Measurements from ENCODE around the gene HSD17B1. TPM values are rescaled to one million over a fixed set of nuclear protein-coding genes. Genes with fewer than 3 reads are reported as not detected.
A peak's percentile ranks its signal among the peaks of the same experiment; 100 is the strongest.
"Not testable (repeated sequence)": the region's sequence is repeated elsewhere in the genome, so short reads cannot be mapped to it uniquely, and the experiment has no call there.

Gene HSD17B1
- total RNA-seq, 1 experiment from 2014 or later: 1.5 TPM

GRCh38 chr17:42555961-42556617 lies 3.4 kb downstream of the HSD17B1 start:
- H2BK12ac ChIP-seq (ENCODE audit: insufficient read length, low read depth, low read length); H4K5ac ChIP-seq (ENCODE audit: insufficient read length, low read depth, low read length); H3K9me3 ChIP-seq (ENCODE audit: control insufficient read depth, low read depth, low read length); H3K56ac ChIP-seq (ENCODE audit: insufficient read length, low read depth, low read length); H3K18ac ChIP-seq (ENCODE audit: insufficient read length, low read depth, low read length); H3K79me2 ChIP-seq (ENCODE audit: insufficient read depth, low read length); H3K23me2 ChIP-seq (ENCODE audit: insufficient read length, low read depth, low read length, poor library complexity, severe bottlenecking); H3K27ac ChIP-seq (ENCODE audit: insufficient read length, low read depth, low read length); H2BK20ac ChIP-seq (ENCODE audit: low read depth, low read length, poor library complexity, severe bottlenecking); H2BK120ac ChIP-seq (ENCODE audit: low read depth, low read length, poor library complexity, severe bottlenecking); H3K9ac ChIP-seq (ENCODE audit: extremely low read depth, insufficient read length, low read length); H3K14ac ChIP-seq (ENCODE audit: insufficient read depth, low read length); H2BK5ac ChIP-seq (ENCODE audit: insufficient read length, low read length); H3K9me3 Mint-ChIP-seq; H2AK5ac ChIP-seq (ENCODE audit: insufficient read length, low read length); H4K20me1 ChIP-seq (ENCODE audit: control insufficient read depth, insufficient read depth, insufficient read length); H3K27me3 Mint-ChIP-seq (ENCODE audit: low read depth); H3K23ac ChIP-seq (ENCODE audit: insufficient read length, low read depth, low read length); H3K4me2 ChIP-seq (ENCODE audit: insufficient read depth, insufficient read length, low read length); H4K8ac ChIP-seq (replicated peaks; ENCODE audit: insufficient read length, low read depth, low read length); H3T11ph ChIP-seq (ENCODE audit: low read length); H3K27me3 ChIP-seq (ENCODE audit: insufficient read depth, low read length); H4K91ac ChIP-seq (ENCODE audit: insufficient read length, low read depth, low read length); H3K79me1 ChIP-seq (ENCODE audit: insufficient read depth, low read depth, low read length, poor library complexity, severe bottlenecking); H3K4me1 ChIP-seq (ENCODE audit: insufficient read depth, low read length); H3K27ac Mint-ChIP-seq; H2BK15ac ChIP-seq (ENCODE audit: low read depth, low read length); H3K36me3 Mint-ChIP-seq (ENCODE audit: insufficient read depth in 1 of 3, low read depth in 3 of 3); H2AFZ ChIP-seq (ENCODE audit: low read length); H3K4ac ChIP-seq (ENCODE audit: low read depth, low read length): not testable (repeated sequence)
- peak; percentile 59 for TF ChIP-seq CTCF (conservative IDR thresholded peaks at IDR 0.05)
- no CpG with 5 or more reads among the region's 5 CpGs for WGBS (ENCODE audit: extremely low coverage, insufficient read length, low lambda C conversion rate)
- peak overlapping the region; percentile 34 to 92; a peak in 4 of 5 replicates for H3K4me3 Mint-ChIP-seq
- peak; percentile 90 for DNase-seq
- peaks cover 10 to 22% of the 10 kb centered on the region in 2 experiments for H3K4me1 Mint-ChIP-seq
